Measurements from ENCODE around the gene ENTPD2.

ENTPD2 gene

GRCh38 chr9:137037483-137037882 lies 16.4 kb downstream of the ENTPD2 start:
- in situ Hi-C loops (cut with HindIII; ENCODE audit: low pct_ligation_motif_present, low sequenced_read_pairs) = loop anchor here (25.0 kb wide), 2 partner anchors 100 to 225 kb away; partner anchors contain the start of genes C8G, FBXW5 and RABL6
- no peak for DNase-seq
- TF ChIP-seq, protein P1, sequence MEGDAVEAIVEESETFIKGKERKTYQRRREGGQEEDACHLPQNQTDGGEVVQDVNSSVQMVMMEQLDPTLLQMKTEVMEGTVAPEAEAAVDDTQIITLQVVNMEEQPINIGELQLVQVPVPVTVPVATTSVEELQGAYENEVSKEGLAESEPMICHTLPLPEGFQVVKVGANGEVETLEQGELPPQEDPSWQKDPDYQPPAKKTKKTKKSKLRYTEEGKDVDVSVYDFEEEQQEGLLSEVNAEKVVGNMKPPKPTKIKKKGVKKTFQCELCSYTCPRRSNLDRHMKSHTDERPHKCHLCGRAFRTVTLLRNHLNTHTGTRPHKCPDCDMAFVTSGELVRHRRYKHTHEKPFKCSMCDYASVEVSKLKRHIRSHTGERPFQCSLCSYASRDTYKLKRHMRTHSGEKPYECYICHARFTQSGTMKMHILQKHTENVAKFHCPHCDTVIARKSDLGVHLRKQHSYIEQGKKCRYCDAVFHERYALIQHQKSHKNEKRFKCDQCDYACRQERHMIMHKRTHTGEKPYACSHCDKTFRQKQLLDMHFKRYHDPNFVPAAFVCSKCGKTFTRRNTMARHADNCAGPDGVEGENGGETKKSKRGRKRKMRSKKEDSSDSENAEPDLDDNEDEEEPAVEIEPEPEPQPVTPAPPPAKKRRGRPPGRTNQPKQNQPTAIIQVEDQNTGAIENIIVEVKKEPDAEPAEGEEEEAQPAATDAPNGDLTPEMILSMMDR (IDR thresholded peaks at IDR 0.05; ENCODE audit: low read depth, low read length, missing control alignments) = no peak
- Histone ChIP-seq H3K4me3 (ENCODE audit: low read depth, low read length) (no peak overlapping the region), H3K27ac (no peak overlapping the region), H3K27me3 (replicated peaks) (no peaks in the 10 kb centered on the region), H3K36me3 (replicated peaks) (peaks cover 15% of the 10 kb centered on the region)

DNA sequence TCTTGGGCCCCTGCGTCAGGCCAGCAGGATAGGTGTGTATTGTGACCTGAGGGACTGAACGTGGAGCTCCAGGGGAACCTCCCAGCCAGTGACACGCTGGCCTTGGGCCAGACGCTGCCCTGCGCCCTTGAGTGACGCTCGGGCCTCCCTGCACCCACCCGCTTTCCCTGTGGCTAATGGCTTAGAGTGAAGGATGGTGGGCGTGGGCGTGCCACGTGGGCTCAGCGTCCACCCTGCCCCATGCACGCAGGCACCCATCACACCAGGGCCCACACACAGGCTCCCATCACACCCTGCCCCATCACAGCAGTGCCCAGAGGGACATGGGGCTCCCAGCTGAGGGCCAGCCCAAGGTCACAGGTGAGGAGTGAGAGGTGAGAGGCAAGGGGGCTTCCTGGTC lies 16.8 kb downstream of the ENTPD2 start:
- DNase-seq = no peak
- Histone ChIP-seq H3K27ac (no peak overlapping the region), H3K36me3 (replicated peaks) (peaks cover 15% of the 10 kb centered on the region), H3K27me3 (replicated peaks) (no peaks in the 10 kb centered on the region), H3K4me3 (ENCODE audit: low read depth, low read length) (no peak overlapping the region)
- in situ Hi-C loops (cut with HindIII; ENCODE audit: low pct_ligation_motif_present, low sequenced_read_pairs) = loop anchor here (25.0 kb wide), 2 partner anchors 100 to 225 kb away; partner anchors contain the start of genes C8G, FBXW5 and RABL6
- TF ChIP-seq, protein P1 (IDR thresholded peaks at IDR 0.05; ENCODE audit: low read depth, low read length, missing control alignments) = no peak

DNA sequence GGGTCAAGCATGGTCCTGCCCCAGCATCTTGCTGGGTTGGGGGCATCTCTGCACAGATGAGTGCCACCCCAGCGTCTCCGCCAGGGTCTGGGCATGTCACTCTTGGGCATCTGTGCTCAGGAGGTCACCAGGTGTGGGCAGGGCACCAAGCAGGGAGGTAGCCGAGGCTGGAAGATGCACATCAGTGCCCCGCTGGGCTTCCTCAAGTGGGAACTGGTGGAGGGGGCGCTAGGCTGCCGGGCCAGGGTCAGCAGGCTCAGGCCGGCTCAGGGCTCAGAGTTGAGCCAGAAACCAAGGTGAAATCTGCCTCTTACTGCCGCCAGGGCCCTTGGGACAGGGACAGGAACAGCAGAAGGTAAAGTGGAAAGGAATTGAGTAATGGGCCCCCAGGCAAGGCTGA lies 17.9 kb downstream of the ENTPD2 start:
- in situ Hi-C loops (cut with HindIII; ENCODE audit: low pct_ligation_motif_present, low sequenced_read_pairs) = loop anchor here (25.0 kb wide), 2 partner anchors 99 to 224 kb away; partner anchors contain the start of genes C8G, FBXW5 and RABL6
- Histone ChIP-seq H3K36me3 (replicated peaks) (peaks cover 15% of the 10 kb centered on the region), H3K4me3 (ENCODE audit: low read depth, low read length) (no peak overlapping the region), H3K27me3 (replicated peaks) (no peaks in the 10 kb centered on the region), H3K27ac (no peak overlapping the region)
- TF ChIP-seq, protein P1 (IDR thresholded peaks at IDR 0.05; ENCODE audit: low read depth, low read length, missing control alignments) = no peak
- no peak for DNase-seq

DNA sequence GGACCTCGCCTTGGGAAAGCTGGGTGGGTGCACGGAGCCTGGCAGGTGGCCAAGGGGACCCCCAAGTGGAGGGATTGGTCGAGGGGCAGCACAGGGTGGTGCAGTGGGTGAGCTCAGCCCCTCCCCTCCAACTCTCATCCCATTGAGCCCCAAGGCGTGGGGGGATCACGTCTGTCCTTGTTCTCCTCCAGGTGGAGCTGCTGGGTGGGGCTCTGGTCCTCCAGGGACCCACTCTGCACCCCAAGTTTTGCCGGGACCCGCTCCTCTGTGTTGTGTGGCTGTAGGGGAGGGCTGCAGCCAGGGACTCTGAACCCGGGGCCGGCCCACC lies 18.4 kb downstream of the ENTPD2 start:
- in situ Hi-C loops (cut with HindIII; ENCODE audit: low pct_ligation_motif_present, low sequenced_read_pairs) = loop anchor here (25.0 kb wide), 2 partner anchors 98 to 223 kb away; partner anchors contain the start of genes C8G, FBXW5 and RABL6
- H3K4me3 ChIP-seq (ENCODE audit: low read depth, low read length) = no peak overlapping the region

GRCh38 chr9:137034709-137035506 lies 19.0 kb downstream of the ENTPD2 start:
- peaks cover 14% of the 10 kb centered on the region for H3K36me3 ChIP-seq (replicated peaks)
- no peak overlapping the region for H3K27ac ChIP-seq
- H3K27me3 ChIP-seq (replicated peaks) = no peaks in the 10 kb centered on the region
- in situ Hi-C loops (cut with HindIII; ENCODE audit: low pct_ligation_motif_present, low sequenced_read_pairs) = loop anchor here (25.0 kb wide), 2 partner anchors 98 to 223 kb away; partner anchors contain the start of genes C8G, FBXW5 and RABL6
- peak; percentile 68 for DNase-seq
- TF ChIP-seq, protein P1 (IDR thresholded peaks at IDR 0.05; ENCODE audit: low read depth, low read length, missing control alignments) = peak; percentile 98
- no peak overlapping the region for H3K4me3 ChIP-seq (ENCODE audit: low read depth, low read length)

More for the DNA sequence above, 18.4 kb downstream of the ENTPD2 start:
- peaks cover 15% of the 10 kb centered on the region for H3K36me3 ChIP-seq (replicated peaks)
- H3K27me3 ChIP-seq (replicated peaks) = no peaks in the 10 kb centered on the region
- DNase-seq = no peak
- TF ChIP-seq, protein P1 (IDR thresholded peaks at IDR 0.05; ENCODE audit: low read depth, low read length, missing control alignments) = no peak
- H3K27ac ChIP-seq = no peak overlapping the region

Data from brain microvascular endothelial cell (primary cell).